RWPE2 (cell line): Measurements from ENCODE around the gene HYDIN.

Experiments
- ATAC-seq: fragments of 200-7000 bp; cut with Tn5 transposase; 3 replicates; pipeline ENCODE4 v1.9.1; 2021; ENCODE audit warnings: low read depth
- DNase-seq: peaks from one replicate; pipeline ENCODE4 v3.0.0-alpha.2; 2020; ENCODE audit warnings: low spot score
- H3K27ac ChIP-seq: fragments of 450-650 bp; 2 replicates; pipeline ENCODE4 v1.5.1; 2017; ENCODE audit warnings: mild to moderate bottlenecking; ENCODE audit not compliant: poor library complexity, severe bottlenecking
- H3K27me3 ChIP-seq: fragments of 250-450 bp; sonication (Bioruptor Pico); 2 replicates; pipeline ENCODE4 v1.5.1; 2021; ENCODE audit warnings: mild to moderate bottlenecking, moderate library complexity; ENCODE audit not compliant: insufficient read depth, poor library complexity, severe bottlenecking
- H3K36me3 ChIP-seq: fragments of 250-450 bp; sonication (Bioruptor Pico); 2 replicates; pipeline ENCODE4 v1.5.1; 2020; ENCODE audit warnings: low read depth, mild to moderate bottlenecking, moderate library complexity
- H3K4me1 ChIP-seq: fragments of 250-450 bp; sonication (Bioruptor Pico); 2 replicates; pipeline ENCODE4 v1.5.1; 2021; ENCODE audit warnings: mild to moderate bottlenecking, moderate library complexity; ENCODE audit not compliant: insufficient read depth, poor library complexity, severe bottlenecking
- H3K4me3 ChIP-seq: fragments of 250-450 bp; sonication (Bioruptor Pico); 2 replicates; pipeline ENCODE4 v1.5.1; 2021; ENCODE audit warnings: mild to moderate bottlenecking, moderate library complexity; ENCODE audit not compliant: severe bottlenecking
- H3K9me3 ChIP-seq: fragments of 250-450 bp; sonication (Bioruptor Pico); 2 replicates; pipeline ENCODE4 v1.5.1; 2021; ENCODE audit warnings: mild to moderate bottlenecking, moderate library complexity; ENCODE audit not compliant: severe bottlenecking
- CTCF ChIP-seq: fragments of 450-650 bp; IDR thresholded peaks from one replicate; pipeline ENCODE4 v1.5.1; 2017; ENCODE audit warnings: mild to moderate bottlenecking, moderate library complexity; ENCODE audit not compliant: poor library complexity, severe bottlenecking

HYDIN gene

GRCh38 chr16:70780546-70780945 is 450.0 kb downstream of the HYDIN start:
- DNase-seq (no peak), ATAC-seq (no peak)
- H3K4me1 ChIP-seq = peaks cover 3% of the 10 kb centered on the region
- no peaks in the 10 kb centered on the region for H3K9me3 ChIP-seq
- no peak for TF ChIP-seq CTCF
- H3K27me3 ChIP-seq = no peaks in the 10 kb centered on the region
- no peak overlapping the region for H3K4me3 ChIP-seq
- H3K27ac ChIP-seq = no peak overlapping the region
- H3K36me3 ChIP-seq = peaks cover 80% of the 10 kb centered on the region

DNA sequence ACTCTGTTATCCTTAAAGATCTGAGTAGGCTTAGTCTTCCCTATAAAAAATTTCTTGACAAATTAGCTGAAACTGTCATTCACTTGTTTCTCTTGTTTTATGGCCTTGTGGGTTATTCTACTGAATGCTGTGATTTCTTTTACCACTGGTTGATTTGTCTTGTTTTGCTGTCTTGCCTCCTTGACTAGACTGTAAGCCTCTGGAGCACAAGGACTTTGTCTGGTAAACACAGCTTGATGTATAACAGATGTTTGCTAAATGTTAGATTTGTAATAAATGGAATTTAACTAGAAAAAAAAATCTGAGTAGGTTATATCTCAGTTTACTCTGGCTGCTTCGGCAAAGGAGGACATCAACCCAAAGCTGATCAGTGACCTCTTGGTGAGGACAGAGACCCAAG is 451.2 kb downstream of the HYDIN start:
- peaks cover 3% of the 10 kb centered on the region for H3K4me1 ChIP-seq
- H3K9me3 ChIP-seq = no peaks in the 10 kb centered on the region
- H3K36me3 ChIP-seq = peaks cover 68% of the 10 kb centered on the region
- ATAC-seq = no peak; the same call in 2 of the 3 replicates
- no peaks in the 10 kb centered on the region for H3K27me3 ChIP-seq
- DNase-seq = no peak
- H3K27ac ChIP-seq = no peak overlapping the region
- TF ChIP-seq CTCF = no peak
- H3K4me3 ChIP-seq = no peak overlapping the region

- H3K9me3 ChIP-seq = no peaks in the 10 kb centered on the region
- no peak overlapping the region for H3K4me3 ChIP-seq
- ATAC-seq = peak; percentile 96
- no peak for DNase-seq
- no peaks in the 10 kb centered on the region for H3K27me3 ChIP-seq
- no peak for TF ChIP-seq CTCF
- H3K4me1 ChIP-seq = peaks cover 3% of the 10 kb centered on the region
- H3K27ac ChIP-seq = no peak overlapping the region
- peaks cover 63% of the 10 kb centered on the region for H3K36me3 ChIP-seq
These were observed 451.6 kb downstream of the HYDIN start for GRCh38 chr16:70778901-70779309.

DNA sequence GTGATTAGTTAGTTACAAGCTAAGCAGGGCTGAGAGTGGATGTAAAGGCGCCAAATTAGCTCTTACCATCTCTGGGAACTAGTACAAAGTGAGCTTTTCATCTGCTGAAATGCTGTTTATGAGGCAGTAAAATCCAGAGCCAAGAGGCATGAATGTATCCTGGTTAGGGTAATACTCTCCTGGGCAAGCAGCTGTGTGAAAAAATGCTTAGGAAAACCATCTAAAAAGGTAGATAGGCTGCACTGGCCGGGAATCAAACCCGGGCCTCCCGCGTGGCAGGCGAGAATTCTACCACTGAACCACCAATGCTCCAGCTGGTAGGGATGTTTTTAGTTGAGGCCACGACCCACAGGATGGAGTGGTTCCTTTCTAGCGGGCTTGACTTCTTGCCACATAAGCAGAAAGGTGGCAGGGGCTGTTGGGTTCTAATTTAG is 452.5 kb downstream of the HYDIN start:
- H3K27me3 ChIP-seq = no peaks in the 10 kb centered on the region
- H3K36me3 ChIP-seq = peaks cover 56% of the 10 kb centered on the region
- ATAC-seq = no peak
- peaks cover 3% of the 10 kb centered on the region for H3K4me1 ChIP-seq
- H3K4me3 ChIP-seq = no peak overlapping the region
- no peak for TF ChIP-seq CTCF
- no peaks in the 10 kb centered on the region for H3K9me3 ChIP-seq
- H3K27ac ChIP-seq = no peak overlapping the region
- no peak for DNase-seq

- no peak overlapping the region for H3K27ac ChIP-seq
- DNase-seq = no peak
- no peak for ATAC-seq
- peaks cover 3% of the 10 kb centered on the region for H3K4me1 ChIP-seq
- peaks cover 51% of the 10 kb centered on the region for H3K36me3 ChIP-seq
- H3K27me3 ChIP-seq = no peaks in the 10 kb centered on the region
- H3K4me3 ChIP-seq = no peak overlapping the region
- no peaks in the 10 kb centered on the region for H3K9me3 ChIP-seq
- no peak for TF ChIP-seq CTCF
These were observed 453.0 kb downstream of the HYDIN start for GRCh38 chr16:70777496-70777895.
